ENCODE data around the gene ADAMTS16. TPM values are rescaled to one million over a fixed set of nuclear protein-coding genes. Genes with fewer than 3 reads are reported as not detected.

ADAMTS16 gene
- total RNA-seq, 2 experiments from 2014 or later, result not detected

- no peaks in the 10 kb centered on the region for H3K4me1 Mint-ChIP-seq (ENCODE audit: low read depth)
- H3K27ac ChIP-seq (ENCODE audit: low read depth in 1 of 2, low read length in 2 of 2), result no peak overlapping the region
- H3K36me3 ChIP-seq (ENCODE audit: insufficient read depth, low read length), result no peaks in the 10 kb centered on the region
- intact Hi-C loops (cut with DNase I, micrococcal nuclease), result no loop called here
- no peak for TF ChIP-seq CTCF (IDR thresholded peaks at IDR 0.05)
- CTCF ChIA-PET, result no interaction called here
- H3K9me3 ChIP-seq (ENCODE audit: control insufficient read depth in 1 of 2, insufficient read depth in 1 of 2, low read length in 2 of 2), result peaks cover 0 to 22% of the 10 kb centered on the region in 2 experiments
- no peaks in the 10 kb centered on the region for H3K9me3 Mint-ChIP-seq
- no peak overlapping the region for H3K4me3 Mint-ChIP-seq
- H3K27me3 Mint-ChIP-seq, result no peaks in the 10 kb centered on the region
- H3K36me3 Mint-ChIP-seq (ENCODE audit: low read depth), result no peaks in the 10 kb centered on the region
- POLR2A ChIA-PET, result no interaction called here
- H3K4me1 ChIP-seq (ENCODE audit: insufficient read depth, low read length), result no peaks in the 10 kb centered on the region
- no peak overlapping the region for H3K4me3 ChIP-seq (ENCODE audit: low read length)
- no peak overlapping the region for H3K27ac Mint-ChIP-seq
- H3K27me3 ChIP-seq (ENCODE audit: control insufficient read depth in 1 of 2, insufficient read depth in 2 of 2, low read length in 2 of 2), result no peaks in the 10 kb centered on the region
- DNase-seq, result no peak
- ATAC-seq (ENCODE audit: poor library complexity), result no peak
Observed at GRCh38 chr5:5308319-5308718, 168.2 kb downstream of the ADAMTS16 start.

- no peak overlapping the region for H3K27ac Mint-ChIP-seq
- H3K36me3 ChIP-seq (ENCODE audit: insufficient read depth, low read length), result no peaks in the 10 kb centered on the region
- H3K27ac ChIP-seq (ENCODE audit: low read depth in 1 of 2, low read length in 2 of 2), result no peak overlapping the region
- no peak overlapping the region for H3K4me3 Mint-ChIP-seq
- no peak for ATAC-seq (ENCODE audit: poor library complexity)
- no peaks in the 10 kb centered on the region for H3K27me3 ChIP-seq (ENCODE audit: control insufficient read depth in 1 of 2, insufficient read depth in 2 of 2, low read length in 2 of 2)
- ChIA-PET POLR2A (no interaction called here), CTCF (no interaction called here)
- peaks cover 0 to 15% of the 10 kb centered on the region in 2 experiments for H3K9me3 ChIP-seq (ENCODE audit: control insufficient read depth in 1 of 2, insufficient read depth in 1 of 2, low read length in 2 of 2)
- intact Hi-C loops (cut with DNase I, micrococcal nuclease), result no loop called here
- no peak overlapping the region for H3K4me3 ChIP-seq (ENCODE audit: low read length)
- DNase-seq, result no peak
- no peaks in the 10 kb centered on the region for H3K36me3 Mint-ChIP-seq (ENCODE audit: low read depth)
- no peak for TF ChIP-seq CTCF (IDR thresholded peaks at IDR 0.05)
- H3K4me1 ChIP-seq (ENCODE audit: insufficient read depth, low read length), result no peaks in the 10 kb centered on the region
- H3K4me1 Mint-ChIP-seq (ENCODE audit: low read depth), result no peaks in the 10 kb centered on the region
- H3K9me3 Mint-ChIP-seq, result no peaks in the 10 kb centered on the region
- no peaks in the 10 kb centered on the region for H3K27me3 Mint-ChIP-seq
Observed at GRCh38 chr5:5309645-5310044, 169.5 kb downstream of the ADAMTS16 start.

GRCh38 chr5:5313101-5313635 lies 173.0 kb downstream of the ADAMTS16 start:
- Histone ChIP-seq H3K9me3 (ENCODE audit: control insufficient read depth in 1 of 2, insufficient read depth in 1 of 2, low read length in 2 of 2) (peaks cover 0 to 11% of the 10 kb centered on the region in 2 experiments), H3K27ac (ENCODE audit: low read depth in 1 of 2, low read length in 2 of 2) (no peak overlapping the region), H3K36me3 (ENCODE audit: insufficient read depth, low read length) (no peaks in the 10 kb centered on the region), H3K4me3 (ENCODE audit: low read length) (no peak overlapping the region), H3K27me3 (ENCODE audit: control insufficient read depth in 1 of 2, insufficient read depth in 2 of 2, low read length in 2 of 2) (no peaks in the 10 kb centered on the region), H3K4me1 (ENCODE audit: insufficient read depth, low read length) (no peaks in the 10 kb centered on the region)
- no peaks in the 10 kb centered on the region for H3K4me1 Mint-ChIP-seq (ENCODE audit: low read depth)
- CTCF ChIA-PET, result no interaction called here
- no peak for DNase-seq
- POLR2A ChIA-PET, result no interaction called here
- no peaks in the 10 kb centered on the region for H3K27me3 Mint-ChIP-seq
- no peaks in the 10 kb centered on the region for H3K36me3 Mint-ChIP-seq (ENCODE audit: low read depth)
- H3K4me3 Mint-ChIP-seq, result no peak overlapping the region
- ATAC-seq (ENCODE audit: poor library complexity), result no peak
- no peaks in the 10 kb centered on the region for H3K9me3 Mint-ChIP-seq
- H3K27ac Mint-ChIP-seq, result no peak overlapping the region
- TF ChIP-seq CTCF (IDR thresholded peaks at IDR 0.05), result no peak
- intact Hi-C loops (cut with DNase I, micrococcal nuclease), result no loop called here

Data from CD4-positive, alpha-beta T cell (primary cell).